Naive thymus-derived CD8-positive, alpha-beta T cell (primary cell): ENCODE data around the gene KRT6A. TPM values are rescaled to one million over a fixed set of nuclear protein-coding genes. Genes with fewer than 3 reads are reported as not detected.

Experiments used
- ATAC-seq, 2 donors: fragments of 150-1000 bp; cut with Tn5 transposase in 1 of 2; sonication (Bioruptor Pico), chemical (Tn5 transposase) in 1 of 2; 1 replicate in 1 of 2; 2 replicates in 1 of 2; pipeline ENCODE4 v1.10.0; 2021; ENCODE audit warnings: mild to moderate bottlenecking in 2 of 2, moderate library complexity in 2 of 2
- POLR2A ChIA-PET: fragments of 350-600 bp; sonication (Branson Sonifier 250); formaldehyde crosslinking; loops from one replicate; lab custom pipeline; 2021; ENCODE audit warnings: antibody characterized with exemption; lab: Charles Lee
- DNase-seq, 10 donors: peaks; one replicate each; pipeline versions ENCODE4 v3.0.0 to v3.0.0-alpha.2; 2020 to 2022
- H3K27ac Mint-ChIP-seq, 10 donors: one replicate each; pipeline ENCODE4 v1.8.0; 2020 to 2022; ENCODE audit warnings: mild to moderate bottlenecking in 10 of 10, mixed read lengths in 10 of 10, moderate library complexity in 4 of 10, inconsistent platforms in 1 of 10
- H3K27me3 Mint-ChIP-seq, 5 donors: one replicate each; pipeline ENCODE4 v1.8.0; 2021 to 2022; ENCODE audit warnings: mixed read lengths in 5 of 5
- H3K36me3 Mint-ChIP-seq, 3 donors: one replicate each; pipeline ENCODE4 v1.8.0; 2020 to 2022; ENCODE audit warnings: mixed read lengths in 3 of 3, mild to moderate bottlenecking in 2 of 3, inconsistent platforms in 1 of 3
- H3K4me1 Mint-ChIP-seq, 4 donors: one replicate each; pipeline ENCODE4 v1.8.0; 2021 to 2022; ENCODE audit warnings: mixed read lengths in 4 of 4
- H3K4me3 Mint-ChIP-seq, 10 donors: one replicate each; pipeline ENCODE4 v1.8.0; 2020 to 2022; ENCODE audit warnings: mild to moderate bottlenecking in 10 of 10, mixed read lengths in 10 of 10, moderate library complexity in 6 of 10, inconsistent platforms in 1 of 10
- H3K9me3 Mint-ChIP-seq, 9 donors: one replicate each; pipeline ENCODE4 v1.8.0; 2020 to 2022; ENCODE audit warnings: mixed read lengths in 9 of 9, mild to moderate bottlenecking in 3 of 9, inconsistent platforms in 1 of 9, moderate library complexity in 1 of 9
- polyA plus RNA-seq, 3 donors: library from polyadenylated mRNA; unstranded; fragments of 300-500 nt; fragmentation: Illumina TruSeq; gene quantifications; one replicate each; pipeline ENCODE4 v1.2.3, GENCODE V29; 2021
- total RNA-seq, 8 experiments: library from RNA in 2 of 8; stranded (reverse) in 2 of 8; gene quantifications; one replicate each; pipeline ENCODE4 v1.2.3 and lab custom pipeline; 2021 to 2026

The KRT6A gene
- total and polyA plus RNA-seq, 5 experiments from 2014 or later, result not detected

GRCh38 chr12:52522346-52523011, 29.4 kb upstream of the KRT6A start:
- no peak for ATAC-seq
- Mint-ChIP-seq H3K27ac (peak overlapping the region in 1 of 10 donors; percentile 14), H3K36me3 (no peaks in the 10 kb centered on the region), H3K27me3 (peaks cover 0 to 11% (median 1%) of the 10 kb centered on the region in 5 donors), H3K9me3 (no peaks in the 10 kb centered on the region), H3K4me1 (peaks cover 0 to 11% (median 1%) of the 10 kb centered on the region in 4 donors), H3K4me3 (no peak overlapping the region)
- peak in 2 of 10 donors; percentile 11 to 49 for DNase-seq
- POLR2A ChIA-PET, result no interaction called here

GRCh38 chr12:52521568-52522266, 28.7 kb upstream of the KRT6A start:
- peak in 1 of 2 donors; percentile 25 for ATAC-seq
- Mint-ChIP-seq H3K4me3 (peak overlapping the region in 1 of 10 donors; percentile 31), H3K27ac (peak overlapping the region in 1 of 10 donors; percentile 66), H3K4me1 (peaks cover 0 to 6% (median 0%) of the 10 kb centered on the region in 4 donors), H3K27me3 (peaks cover 0 to 11% (median 1%) of the 10 kb centered on the region in 5 donors), H3K9me3 (no peaks in the 10 kb centered on the region), H3K36me3 (no peaks in the 10 kb centered on the region)
- POLR2A ChIA-PET, result no interaction called here
- DNase-seq, result peak in 2 of 10 donors; percentile 15 to 56

GRCh38 chr12:52521175-52521567, 28.1 kb upstream of the KRT6A start:
- H3K27me3 Mint-ChIP-seq, result peaks cover 0 to 11% (median 1%) of the 10 kb centered on the region in 5 donors
- POLR2A ChIA-PET, result no interaction called here
- DNase-seq (peak in 1 of 10 donors; percentile 4), ATAC-seq (no peak)
- peak overlapping the region in 1 of 10 donors; percentile 66 for H3K27ac Mint-ChIP-seq
- no peaks in the 10 kb centered on the region for H3K36me3 Mint-ChIP-seq
- H3K9me3 Mint-ChIP-seq, result no peaks in the 10 kb centered on the region
- no peak overlapping the region for H3K4me3 Mint-ChIP-seq
- peaks cover 0 to 3% (median 0%) of the 10 kb centered on the region in 4 donors for H3K4me1 Mint-ChIP-seq

GRCh38 chr12:52519826-52520662, 27.0 kb upstream of the KRT6A start, which contains the start of gene KRT5:
TSS of gene KRT5 (minus strand) at chr12:52520394. CDS start at chr12:52520296, 98 bp downstream.
- DNase-seq (peak in 2 of 10 donors; percentile 15 to 28), ATAC-seq (no peak)
- peaks cover 0 to 17% (median 3%) of the 10 kb centered on the region in 5 donors for H3K27me3 Mint-ChIP-seq
- H3K4me3 Mint-ChIP-seq, result no peak within 1 kb of the TSS
- POLR2A ChIA-PET, result no interaction called here
- H3K36me3 Mint-ChIP-seq, result no peaks in the 10 kb centered on the region
- H3K27ac Mint-ChIP-seq, result no peak within 1 kb of the TSS
- no peaks in the 10 kb centered on the region for H3K4me1 Mint-ChIP-seq
- no peaks in the 10 kb centered on the region for H3K9me3 Mint-ChIP-seq

GRCh38 chr12:52519387-52519703, 26.3 kb upstream of the KRT6A start:
- no peak for DNase-seq
- no peak for ATAC-seq
- POLR2A ChIA-PET, result no interaction called here
- Mint-ChIP-seq H3K27ac (no peak overlapping the region), H3K36me3 (no peaks in the 10 kb centered on the region), H3K9me3 (no peaks in the 10 kb centered on the region), H3K4me1 (no peaks in the 10 kb centered on the region), H3K27me3 (peaks cover 0 to 21% (median 5%) of the 10 kb centered on the region in 5 donors), H3K4me3 (no peak overlapping the region)

- POLR2A ChIA-PET, result no interaction called here
- DNase-seq (peak in 2 of 10 donors; percentile 8 to 10), ATAC-seq (no peak)
- Mint-ChIP-seq H3K27ac (no peak overlapping the region), H3K4me1 (no peaks in the 10 kb centered on the region), H3K27me3 (peaks cover 0 to 21% (median 6%) of the 10 kb centered on the region in 5 donors), H3K4me3 (no peak overlapping the region), H3K9me3 (no peaks in the 10 kb centered on the region), H3K36me3 (no peaks in the 10 kb centered on the region)
Measured at GRCh38 chr12:52518574-52519386, 25.7 kb upstream of the KRT6A start.

GRCh38 chr12:52517888-52518287, 24.8 kb upstream of the KRT6A start:
- DNase-seq, result peak in 1 of 10 donors; percentile 11
- no peak overlapping the region for H3K4me3 Mint-ChIP-seq
- ATAC-seq, result no peak
- no peak overlapping the region for H3K27ac Mint-ChIP-seq
- H3K36me3 Mint-ChIP-seq, result no peaks in the 10 kb centered on the region
- POLR2A ChIA-PET, result no interaction called here
- H3K9me3 Mint-ChIP-seq, result no peaks in the 10 kb centered on the region
- H3K4me1 Mint-ChIP-seq, result no peaks in the 10 kb centered on the region
- peaks cover 0 to 24% (median 6%) of the 10 kb centered on the region in 5 donors for H3K27me3 Mint-ChIP-seq

GRCh38 chr12:52517005-52517835, 24.2 kb upstream of the KRT6A start:
- Mint-ChIP-seq H3K36me3 (no peaks in the 10 kb centered on the region), H3K4me3 (no peak overlapping the region), H3K9me3 (no peaks in the 10 kb centered on the region), H3K27me3 (peaks cover 0 to 26% (median 6%) of the 10 kb centered on the region in 5 donors), H3K4me1 (no peaks in the 10 kb centered on the region), H3K27ac (peak overlapping the region in 1 of 10 donors; percentile 46)
- ATAC-seq (no peak), DNase-seq (peak in 1 of 10 donors; percentile 22)
- POLR2A ChIA-PET, result no interaction called here

GRCh38 chr12:52515927-52516831, 23.1 kb upstream of the KRT6A start:
- peaks cover 0 to 9% (median 3%) of the 10 kb centered on the region in 9 donors for H3K9me3 Mint-ChIP-seq
- POLR2A ChIA-PET, result no interaction called here
- DNase-seq (peak in 1 of 10 donors; percentile 38), ATAC-seq (no peak)
- H3K4me1 Mint-ChIP-seq, result no peaks in the 10 kb centered on the region
- no peak overlapping the region for H3K4me3 Mint-ChIP-seq
- H3K27ac Mint-ChIP-seq, result peak overlapping the region in 1 of 10 donors; percentile 9
- H3K36me3 Mint-ChIP-seq, result peaks cover 0 to 8% (median 0%) of the 10 kb centered on the region in 3 donors
- H3K27me3 Mint-ChIP-seq, result peaks cover 0 to 19% (median 8%) of the 10 kb centered on the region in 5 donors

- POLR2A ChIA-PET, result no interaction called here
- Mint-ChIP-seq H3K4me1 (no peaks in the 10 kb centered on the region), H3K27me3 (peaks cover 1 to 21% (median 9%) of the 10 kb centered on the region in 5 donors), H3K9me3 (peaks cover 0 to 13% (median 8%) of the 10 kb centered on the region in 9 donors), H3K27ac (no peak overlapping the region), H3K36me3 (peaks cover 0 to 11% (median 2%) of the 10 kb centered on the region in 3 donors), H3K4me3 (no peak overlapping the region)
- ATAC-seq (no peak), DNase-seq (peak in 1 of 10 donors; percentile 30)
Measured at GRCh38 chr12:52515319-52515646, 22.2 kb upstream of the KRT6A start.
